IMR-90 (cell line): ENCODE results near the gene AIRE. TPM values are rescaled to one million over a fixed set of nuclear protein-coding genes. Genes with fewer than 3 reads are reported as not detected.

Source experiments
- ATAC-seq: fragments of 200-7000 bp; cut with Tn5 transposase; 2 replicates; pipeline ENCODE4 v1.9.1; 2020; ENCODE audit warnings: low read depth, mild to moderate bottlenecking, moderate library complexity
- BruUV-seq: library from RNA; stranded (reverse); fragments of 400-500 nt; replicated peaks from 2 replicates; lab custom pipeline; 2021; lab: Mats Ljungman, UMichigan
- CTCF ChIA-PET: fragments of 300-600 bp; formaldehyde crosslinking; extraction: SDS; loops from one replicate; lab custom pipeline; 2021; ENCODE audit warnings: antibody characterized with exemption; lab: Yijun Ruan, JAX
- POLR2A ChIA-PET: fragments of 300-600 bp; sonication (Branson Sonifier 250); formaldehyde crosslinking; loops from one replicate; lab custom pipeline; 2022; ENCODE audit warnings: antibody characterized with exemption; ENCODE audit not compliant: unreplicated experiment; lab: Charles Lee
- DNase-seq: peaks from one replicate; pipeline ENCODE4 v3.0.0; 2013
- H2AFZ ChIP-seq: replicated peaks from 2 replicates; pipeline ENCODE3; 2013; ENCODE audit warnings: low read length, mild to moderate bottlenecking; ENCODE audit not compliant: poor library complexity
- H2AK5ac ChIP-seq: 2 replicates; pipeline ENCODE4 v1.6.1; 2013; ENCODE audit warnings: low read depth, low read length, inconsistent platforms
- H2AK9ac ChIP-seq: replicated peaks from 2 replicates; pipeline ENCODE3; 2013; ENCODE audit warnings: mild to moderate bottlenecking, low read depth, low read length, moderate library complexity; ENCODE audit not compliant: poor library complexity
- H2BK120ac ChIP-seq: 2 replicates; pipeline ENCODE4 v1.6.1; 2013; ENCODE audit warnings: low read depth, low read length, inconsistent platforms
- H2BK15ac ChIP-seq: 3 replicates; pipeline ENCODE4 v1.6.1; 2013; ENCODE audit warnings: low read depth, low read length, inconsistent platforms
- H2BK20ac ChIP-seq: 2 replicates; pipeline ENCODE4 v1.6.1; 2013; ENCODE audit warnings: low read depth, mild to moderate bottlenecking, inconsistent platforms, low read length, moderate library complexity
- H2BK5ac ChIP-seq: 2 replicates; pipeline ENCODE4 v1.6.1; 2013; ENCODE audit warnings: mild to moderate bottlenecking, low read depth, low read length, inconsistent platforms; ENCODE audit not compliant: poor library complexity, severe bottlenecking
- H3K14ac ChIP-seq: replicated peaks from 2 replicates; pipeline ENCODE4 v1.6.1; 2013; ENCODE audit warnings: low read depth, low read length, inconsistent platforms
- H3K18ac ChIP-seq: 2 replicates; pipeline ENCODE4 v1.6.1; 2013; ENCODE audit warnings: low read depth, low read length, control low read depth
- H3K23ac ChIP-seq: 2 replicates; pipeline ENCODE4 v1.6.1; 2013; ENCODE audit warnings: low read depth, low read length, inconsistent platforms
- H3K27ac ChIP-seq: 2 replicates; pipeline ENCODE4 v1.5.1; 2013; ENCODE audit warnings: mild to moderate bottlenecking, control low read depth, low read length; ENCODE audit not compliant: insufficient read depth
- H3K27me3 ChIP-seq: 2 replicates; pipeline ENCODE4 v1.6.1; 2013; ENCODE audit warnings: low read length; ENCODE audit not compliant: control insufficient read depth, insufficient read depth
- H3K36me3 ChIP-seq: 2 replicates; pipeline ENCODE4 v1.6.1; 2013; ENCODE audit warnings: low read length, mixed read lengths; ENCODE audit not compliant: control insufficient read depth, insufficient read depth
- H3K4ac ChIP-seq: 2 replicates; pipeline ENCODE4 v1.6.1; 2013; ENCODE audit warnings: low read depth, low read length, inconsistent platforms
- H3K4me1 ChIP-seq: 2 replicates; pipeline ENCODE4 v1.6.1; 2013; ENCODE audit warnings: low read length, mixed read lengths; ENCODE audit not compliant: control insufficient read depth, insufficient read depth
- H3K4me2 ChIP-seq: 2 replicates; pipeline ENCODE4 v1.6.1; 2013; ENCODE audit warnings: low read depth, mild to moderate bottlenecking, control low read depth, low read length, moderate library complexity
- H3K4me3 ChIP-seq: 2 replicates; pipeline ENCODE4 v1.5.1; 2013; ENCODE audit warnings: low read depth, mild to moderate bottlenecking, control low read depth, low read length, moderate library complexity; ENCODE audit not compliant: insufficient read depth
- H3K56ac ChIP-seq: 2 replicates; pipeline ENCODE4 v1.6.1; 2013; ENCODE audit warnings: low read length, inconsistent platforms; ENCODE audit not compliant: insufficient read depth; ENCODE audit errors: extremely low read depth
- H3K79me1 ChIP-seq, 2 experiments: 2 replicates each; pipeline ENCODE4 v1.6.1; 2013; ENCODE audit warnings: low read length in 2 of 2, inconsistent platforms in 1 of 2, low read depth in 1 of 2
- H3K9ac ChIP-seq: 2 replicates; pipeline ENCODE4 v1.6.1; 2013; ENCODE audit warnings: low read depth, low read length, control low read depth
- H3K9me1 ChIP-seq: 2 replicates; pipeline ENCODE4 v1.6.1; 2013; ENCODE audit warnings: low read length, inconsistent platforms; ENCODE audit not compliant: insufficient read depth
- H3K9me3 ChIP-seq: 2 replicates; pipeline ENCODE4 v1.6.1; 2013; ENCODE audit warnings: low read length; ENCODE audit not compliant: control insufficient read depth, insufficient read depth
- H4K20me1 ChIP-seq: 2 replicates; pipeline ENCODE4 v1.6.1; 2013; ENCODE audit warnings: low read length, inconsistent platforms; ENCODE audit not compliant: insufficient read depth
- H4K5ac ChIP-seq: 2 replicates; pipeline ENCODE4 v1.6.1; 2013; ENCODE audit warnings: mild to moderate bottlenecking, low read depth, low read length, control low read depth
- H4K8ac ChIP-seq, 2 experiments: 2 replicates each; pipeline ENCODE4 v1.6.1; 2013; ENCODE audit warnings: low read depth in 2 of 2, low read length in 2 of 2, control low read depth in 1 of 2, inconsistent platforms in 1 of 2
- H4K91ac ChIP-seq: 2 replicates; pipeline ENCODE4 v1.6.1; 2013; ENCODE audit warnings: low read depth, low read length, inconsistent platforms; ENCODE audit not compliant: insufficient read depth
- BHLHE40 ChIP-seq: fragments of 150-350 bp; IDR thresholded peaks from 2 replicates; pipeline ENCODE4 v1.6.1; 2016; ENCODE audit warnings: mild to moderate bottlenecking, low read depth, low read length
- CEBPB ChIP-seq: IDR thresholded peaks from 2 replicates; pipeline ENCODE4 v1.6.1; 2012; ENCODE audit warnings: low read depth, low read length, improper control_type of control experiment
- CHD1 ChIP-seq: IDR thresholded peaks from 2 replicates; pipeline ENCODE4 v1.6.1; 2012; ENCODE audit warnings: low read depth, low read length, improper control_type of control experiment
- CTCF ChIP-seq: conservative IDR thresholded peaks from 2 replicates; pipeline ENCODE4 v1.5.1; 2012; ENCODE audit warnings: mild to moderate bottlenecking, low read depth, low read length, improper control_type of control experiment
- ELK1 ChIP-seq: fragments of 150-350 bp; IDR thresholded peaks from 2 replicates; pipeline ENCODE4 v1.6.1; 2016; ENCODE audit warnings: low read depth, mild to moderate bottlenecking, low read length, moderate library complexity, borderline replicate concordance
- FOS ChIP-seq: fragments of 150-350 bp; IDR thresholded peaks from 2 replicates; pipeline ENCODE4 v1.6.1; 2016; ENCODE audit warnings: low read depth, low read length
- MAFK ChIP-seq: IDR thresholded peaks from 2 replicates; pipeline ENCODE4 v1.6.1; 2012; ENCODE audit warnings: low read depth, low read length, improper control_type of control experiment
- MAZ ChIP-seq: IDR thresholded peaks from 2 replicates; pipeline ENCODE4 v1.6.1; 2012; ENCODE audit warnings: low read depth, mild to moderate bottlenecking, low read length, improper control_type of control experiment, moderate library complexity, borderline replicate concordance
- MXI1 ChIP-seq: IDR thresholded peaks from 2 replicates; pipeline ENCODE4 v1.6.1; 2012; ENCODE audit warnings: low read depth, mild to moderate bottlenecking, low read length, moderate library complexity, borderline replicate concordance
- NFE2L2 ChIP-seq: fragments of 150-350 bp; IDR thresholded peaks from 2 replicates; pipeline ENCODE4 v1.6.1; 2016; ENCODE audit warnings: low read depth, mild to moderate bottlenecking, low read length
- POLR2A ChIP-seq: IDR thresholded peaks from 2 replicates; pipeline ENCODE4 v1.6.1; 2012; ENCODE audit warnings: mild to moderate bottlenecking, low read depth, low read length
- RAD21 ChIP-seq: IDR thresholded peaks from 2 replicates; pipeline ENCODE4 v1.6.1; 2012; ENCODE audit warnings: low read length, improper control_type of control experiment
- RCOR1 ChIP-seq: IDR thresholded peaks from 2 replicates; pipeline ENCODE4 v1.6.1; 2012; ENCODE audit warnings: mild to moderate bottlenecking, low read length, improper control_type of control experiment; ENCODE audit not compliant: insufficient replicate concordance
- RFX5 ChIP-seq: IDR thresholded peaks from 2 replicates; pipeline ENCODE4 v1.8.0; 2012; ENCODE audit warnings: low read depth, mild to moderate bottlenecking, low read length, moderate library complexity
- SMC3 ChIP-seq: fragments of 150-350 bp; IDR thresholded peaks from 2 replicates; pipeline ENCODE4 v1.6.1; 2016; ENCODE audit warnings: low read depth, mild to moderate bottlenecking, antibody characterized with exemption, low read length, moderate library complexity
- USF2 ChIP-seq: fragments of 150-350 bp; IDR thresholded peaks from 2 replicates; pipeline ENCODE4 v1.6.1; 2017; ENCODE audit warnings: mild to moderate bottlenecking, antibody characterized with exemption, low read length, low read depth
- WGBS, 2 experiments: methylation state at CpG; one replicate each; pipeline versions ENCODE4 v1.1.5 to v1.1.7; 2013; ENCODE audit warnings: missing lambda C conversion rate in 2 of 2; ENCODE audit not compliant: insufficient read length in 1 of 2; ENCODE audit errors: extremely low coverage in 2 of 2; 5-methylcytosine and 5-hydroxymethylcytosine counted together
- dilution Hi-C: fragments of 300-500 bp; cut with HindIII; formaldehyde crosslinking; loops from one replicate; pipeline ENCODE4 v1.14.3; 2018; ENCODE audit warnings: low sequenced_read_pairs; ENCODE audit not compliant: unreplicated experiment
- in situ Hi-C: fragments of 300-500 bp; cut with MboI; formaldehyde crosslinking; loops from 3 replicates; pipeline ENCODE4 v1.14.3; 2019; ENCODE audit warnings: low sequenced_read_pairs, inconsistent platforms, mixed read lengths
- intact Hi-C: fragments of 100-400 bp; cut with micrococcal nuclease; formaldehyde crosslinking; loops from 2 replicates; pipeline ENCODE4 v1.10.0; 2022
- polyA plus RNA-seq, 3 experiments: library from polyadenylated mRNA; depleted of rRNA; stranded (reverse); fragments of >200 nt; gene quantifications; 2 replicates each; pipeline ENCODE4 v1.2.3, GENCODE V29; 2012; ENCODE audit warnings: low replicate concordance in 1 of 3
- total RNA-seq: library from RNA; depleted of rRNA; stranded (reverse); fragments of >200 nt; gene quantifications from 2 replicates; pipeline ENCODE4 v1.2.3, GENCODE V29; 2012

AIRE gene
- total and polyA plus RNA-seq, 2 of the 4 experiments (the other 2 are of a cell fraction) = 0.05 TPM; not detected in 1

GRCh38 chr21:44289381-44290010, 3.8 kb downstream of the AIRE start:
- Histone ChIP-seq H3K4me3 (no peak overlapping the region), H3K4me1 (peaks cover 4% of the 10 kb centered on the region; the same call in 1 of the 2 replicates), H3K9ac (no peak overlapping the region), H3K79me1 (no peaks in the 10 kb centered on the region), H3K27me3 (peaks cover 21% of the 10 kb centered on the region; the same call in 1 of the 2 replicates), H4K8ac (no peak overlapping the region), H2BK120ac (no peak overlapping the region), H3K9me1 (no peaks in the 10 kb centered on the region), H2AFZ (no peak overlapping the region), H4K5ac (no peak overlapping the region), H3K56ac (no peak overlapping the region), H3K23ac (no peak overlapping the region), H3K36me3 (no peaks in the 10 kb centered on the region), H4K20me1 (no peaks in the 10 kb centered on the region), H2AK9ac (no peak overlapping the region), H2BK20ac (no peak overlapping the region), H3K9me3 (no peaks in the 10 kb centered on the region), H3K14ac (no peak overlapping the region), H3K27ac (no peak overlapping the region), H3K4me2 (no peak overlapping the region), H2AK5ac (no peak overlapping the region), H3K18ac (no peak overlapping the region), H4K91ac (no peak overlapping the region), H3K4ac (no peak overlapping the region), H2BK15ac (no peak overlapping the region), H2BK5ac (no peak overlapping the region)
- BruUV-seq = no TSS peak
- intact Hi-C loops (no loop called here), in situ Hi-C loops (no loop called here), dilution Hi-C loops (no loop called here)
- CTCF ChIA-PET = no interaction called here
- ATAC-seq (no peak), DNase-seq (no peak)
- 78% methylated on average over 12 of the region's 24 CpGs; no CpG with 5 or more reads in 1 of the 2 experiments for WGBS, 2 experiments
- TF ChIP-seq NFE2L2 = no peak
- TF ChIP-seq ELK1 = no peak
- no peak for TF ChIP-seq MAZ
- no peak for TF ChIP-seq CTCF
- TF ChIP-seq CHD1 = no peak
- no peak for TF ChIP-seq FOS
- TF ChIP-seq RCOR1 = no peak
- no peak for TF ChIP-seq CEBPB
- TF ChIP-seq SMC3 = no peak
- TF ChIP-seq MAFK = no peak
- no peak for TF ChIP-seq POLR2A
- TF ChIP-seq RFX5 = no peak
- no peak for TF ChIP-seq BHLHE40
- TF ChIP-seq RAD21 = no peak
- no peak for TF ChIP-seq MXI1
- no peak for TF ChIP-seq USF2
- POLR2A ChIA-PET = no interaction called here
